GM12864 (cell line): Measurements from ENCODE around the gene IGFLR1.

Source experiments
- DNase-seq: peaks from one replicate; pipeline ENCODE4 v3.0.0-alpha.2; 2011; ENCODE audit warnings: low read depth
- H3K4me3 ChIP-seq: 2 replicates; pipeline ENCODE4 v1.5.1; 2011; ENCODE audit warnings: mild to moderate bottlenecking, low read depth, low read length, control low read depth
- CTCF ChIP-seq: IDR thresholded peaks from 2 replicates; pipeline ENCODE4 v1.5.1; 2011; ENCODE audit warnings: low read depth, mild to moderate bottlenecking, moderate library complexity, low read length, control low read depth, inconsistent platforms; ENCODE audit errors: missing control alignments

Gene IGFLR1

GRCh38 chr19:35754370-35755130 is 12.3 kb upstream of the IGFLR1 start:
- no peak for DNase-seq
- H3K4me3 ChIP-seq = no peak overlapping the region
- TF ChIP-seq CTCF = no peak

- no peak for DNase-seq
- H3K4me3 ChIP-seq = no peak overlapping the region
- no peak for TF ChIP-seq CTCF
Observed at GRCh38 chr19:35753634-35754369, 11.6 kb upstream of the IGFLR1 start.

- no peak for TF ChIP-seq CTCF
- H3K4me3 ChIP-seq = no peak overlapping the region
- DNase-seq = no peak
Observed at GRCh38 chr19:35752746-35753350, 10.6 kb upstream of the IGFLR1 start.

- no peak for DNase-seq
- H3K4me3 ChIP-seq = no peak overlapping the region
- TF ChIP-seq CTCF = no peak
Observed at GRCh38 chr19:35751839-35752745, 9.8 kb upstream of the IGFLR1 start.

- TF ChIP-seq CTCF = no peak
Observed at GRCh38 chr19:35750167-35750566, 7.9 kb upstream of the IGFLR1 start.

GRCh38 chr19:35748106-35749020 is 6.1 kb upstream of the IGFLR1 start, which contains the start of gene LIN37:
TSS of gene LIN37 (plus strand) at chr19:35748576. CDS start at chr19:35748725, 149 bp downstream.
- DNase-seq = peak; percentile 99

More at GRCh38 chr19:35750167-35750566, 7.9 kb upstream of the IGFLR1 start:
- DNase-seq = no peak
- H3K4me3 ChIP-seq = no peak overlapping the region

More at GRCh38 chr19:35748106-35749020, 6.1 kb upstream of the IGFLR1 start, which contains the start of gene LIN37:
- peak within 1 kb of the TSS; percentile 89 for H3K4me3 ChIP-seq
- no peak for TF ChIP-seq CTCF
